A673 (cell line): ENCODE measurements around the gene SKP2. TPM values are rescaled to one million over a fixed set of nuclear protein-coding genes. Genes with fewer than 3 reads are reported as not detected.

Source experiments
- BruUV-seq: library from RNA; stranded (reverse); fragments of 400-500 nt; replicated peaks from 2 replicates; lab custom pipeline; 2021; lab: Mats Ljungman, UMichigan
- CTCF ChIA-PET: fragments of 300-600 bp; sonication (Branson Sonifier 250); formaldehyde crosslinking; loops from one replicate; lab custom pipeline; 2022; ENCODE audit warnings: antibody characterized with exemption; lab: Charles Lee
- POLR2A ChIA-PET: fragments of 300-600 bp; sonication (Branson Sonifier 250); formaldehyde crosslinking; loops from one replicate; lab custom pipeline; 2022; ENCODE audit warnings: antibody characterized with exemption; ENCODE audit not compliant: low non-redundant PET; lab: Charles Lee
- DNase-seq: peaks from one replicate; pipeline ENCODE4 v3.0.0-alpha.2; 2015; ENCODE audit warnings: low spot score
- H3K27ac ChIP-seq: fragments of 200-600 bp; sonication (generic); 2 replicates; pipeline ENCODE4 v1.5.1; 2016; ENCODE audit warnings: mixed run types, low read depth, mild to moderate bottlenecking, mixed read lengths, antibody characterized with exemption, low read length; ENCODE audit not compliant: poor library complexity, severe bottlenecking
- H3K27me3 ChIP-seq: fragments of 200-600 bp; sonication (generic); replicated peaks from 2 replicates; pipeline ENCODE4 v1.6.1; 2017; ENCODE audit warnings: mixed run types, low read depth, mild to moderate bottlenecking, mixed read lengths, antibody characterized with exemption, low read length; ENCODE audit not compliant: insufficient read depth, poor library complexity
- H3K36me3 ChIP-seq: fragments of 200-600 bp; sonication (generic); 2 replicates; pipeline ENCODE4 v1.6.1; 2016; ENCODE audit warnings: mixed run types, mild to moderate bottlenecking, mixed read lengths, antibody characterized with exemption, low read length; ENCODE audit not compliant: insufficient read depth, poor library complexity, severe bottlenecking
- H3K4me1 ChIP-seq: fragments of 200-600 bp; sonication (generic); 2 replicates; pipeline ENCODE4 v1.6.1; 2017; ENCODE audit warnings: mixed run types, mild to moderate bottlenecking, mixed read lengths, antibody characterized with exemption, low read length; ENCODE audit not compliant: insufficient read depth, poor library complexity, severe bottlenecking
- H3K4me3 ChIP-seq: fragments of 200-600 bp; sonication (generic); 2 replicates; pipeline ENCODE4 v1.5.1; 2016; ENCODE audit warnings: low read depth, mixed run types, mild to moderate bottlenecking, mixed read lengths, low read length; ENCODE audit not compliant: poor library complexity, severe bottlenecking
- H3K9me3 ChIP-seq: fragments of 200-600 bp; sonication (generic); 2 replicates; pipeline ENCODE4 v1.6.1; 2016; ENCODE audit warnings: mixed run types, low read depth, mild to moderate bottlenecking, mixed read lengths, antibody characterized with exemption, low read length; ENCODE audit not compliant: poor library complexity, severe bottlenecking
- CTCF ChIP-seq: fragments of 300-800, 200-600 bp; sonication (generic); conservative IDR thresholded peaks from 2 replicates; pipeline ENCODE4 v1.5.1; 2017; ENCODE audit warnings: low read depth, mild to moderate bottlenecking, antibody characterized with exemption, low read length, moderate library complexity, mixed read lengths
- EZH2 ChIP-seq: fragments of 200-600 bp; sonication (generic); IDR thresholded peaks from 2 replicates; pipeline ENCODE4 v1.6.1; 2017; ENCODE audit warnings: borderline replicate concordance, low read depth, mild to moderate bottlenecking, mixed read lengths, antibody characterized with exemption, low read length; ENCODE audit not compliant: poor library complexity, severe bottlenecking
- intact Hi-C: fragments of 100-400 bp; cut with micrococcal nuclease; formaldehyde crosslinking; loops from one replicate; pipeline ENCODE4 v1.10.0; 2022; ENCODE audit not compliant: unreplicated experiment
- total RNA-seq: library from RNA; stranded (reverse); gene quantifications from 2 replicates; pipeline ENCODE4 v1.2.3, GENCODE V29; 2021

SKP2 gene
- total RNA-seq, 1 experiment from 2014 or later: 133 TPM

GRCh38 chr5:36145311-36145710 lies 6.6 kb upstream of the SKP2 start:
- Histone ChIP-seq H3K9me3 (no peaks in the 10 kb centered on the region), H3K4me1 (peaks cover 6% of the 10 kb centered on the region), H3K27ac (no peak overlapping the region), H3K27me3 (no peaks in the 10 kb centered on the region), H3K36me3 (no peaks in the 10 kb centered on the region), H3K4me3 (no peak overlapping the region)
- CTCF ChIA-PET: no interaction called here
- TF ChIP-seq CTCF (no peak), EZH2 (no peak)
- no TSS peak for BruUV-seq
- no peak for DNase-seq
- intact Hi-C loops: no loop called here
- POLR2A ChIA-PET: no interaction called here

GRCh38 chr5:36146390-36146789 lies 5.5 kb upstream of the SKP2 start:
- Histone ChIP-seq H3K4me3 (no peak overlapping the region), H3K36me3 (no peaks in the 10 kb centered on the region), H3K9me3 (no peaks in the 10 kb centered on the region), H3K27ac (no peak overlapping the region), H3K4me1 (peaks cover 6% of the 10 kb centered on the region), H3K27me3 (no peaks in the 10 kb centered on the region)
- no peak for DNase-seq
- ChIA-PET CTCF (no interaction called here), POLR2A (no interaction called here)
- TF ChIP-seq EZH2 (no peak), CTCF (no peak)
- intact Hi-C loops: no loop called here
- no TSS peak for BruUV-seq

GRCh38 chr5:36147681-36148080 lies 4.2 kb upstream of the SKP2 start:
- intact Hi-C loops: no loop called here
- POLR2A ChIA-PET: no interaction called here

More at GRCh38 chr5:36147681-36148080, 4.2 kb upstream of the SKP2 start:
- Histone ChIP-seq H3K4me3 (no peak overlapping the region), H3K27ac (no peak overlapping the region), H3K27me3 (no peaks in the 10 kb centered on the region), H3K9me3 (no peaks in the 10 kb centered on the region), H3K36me3 (no peaks in the 10 kb centered on the region), H3K4me1 (peaks cover 6% of the 10 kb centered on the region)
- no TSS peak for BruUV-seq
- no peak for DNase-seq
- TF ChIP-seq CTCF (no peak), EZH2 (no peak)
- CTCF ChIA-PET: no interaction called here
